GM21786 (cell line): ENCODE results near the gene CHTF8.
"Not testable (repeated sequence)": the region's sequence is repeated elsewhere in the genome, so short reads cannot be mapped to it uniquely, and the experiment has no call there.

Experiments used
- ATAC-seq: cut with Tn5 transposase; IDR thresholded peaks from one replicate; pipeline ENCODE4 v1.9.1; 2021; ENCODE audit not compliant: unreplicated experiment

CHTF8 gene, protein sequence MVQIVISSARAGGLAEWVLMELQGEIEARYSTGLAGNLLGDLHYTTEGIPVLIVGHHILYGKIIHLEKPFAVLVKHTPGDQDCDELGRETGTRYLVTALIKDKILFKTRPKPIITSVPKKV

DNA sequence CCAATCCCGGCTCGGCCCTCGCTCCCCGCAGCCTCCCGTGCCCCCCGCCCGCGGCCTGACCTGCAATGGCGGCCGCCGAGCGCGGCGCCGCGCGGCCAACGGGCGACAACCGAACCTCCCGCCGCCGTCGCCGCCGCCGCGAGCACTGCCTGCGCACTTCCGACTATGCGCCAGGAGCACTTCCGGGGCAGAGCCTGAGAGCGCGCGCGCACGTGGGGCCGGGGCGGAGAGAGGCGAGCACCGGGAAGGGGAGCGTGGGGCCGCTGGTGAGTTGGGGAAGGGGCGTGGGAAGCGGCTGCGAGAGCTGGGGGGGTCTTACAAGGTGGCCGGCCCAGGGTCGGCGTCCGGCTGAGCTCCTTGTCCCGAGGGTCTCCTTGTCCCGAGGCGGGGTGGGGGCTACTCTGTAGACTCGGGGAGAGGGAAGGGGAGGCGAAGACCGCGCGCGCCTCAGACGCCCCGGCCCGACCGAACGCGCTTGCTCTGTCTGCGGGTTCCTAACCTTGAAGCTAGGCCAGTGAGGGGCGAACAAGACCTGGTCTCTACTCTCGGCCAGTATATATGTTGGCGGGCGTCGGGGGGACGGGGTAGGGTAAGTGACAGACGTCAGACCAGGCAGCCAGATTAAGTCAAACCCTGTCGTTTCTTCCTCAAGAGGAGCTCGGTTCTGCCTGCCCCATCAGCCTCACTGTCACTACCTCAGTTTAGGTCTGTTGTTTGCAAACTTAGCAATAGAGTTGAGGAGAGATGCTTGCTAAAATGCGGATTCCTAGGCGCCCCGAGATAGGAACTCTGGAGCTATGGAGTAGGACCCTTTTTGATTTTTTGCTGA lies at the start of gene CHTF8, which contains the start of gene UTP4:
Gene CHTF8 (minus strand): TSS at position 165 of the 829 bp plus-strand sequence. CDS start 11,130 bp downstream, outside the sequence.
Gene UTP4 (plus strand): TSS at position 226 of the 829 bp plus-strand sequence. CDS start 811 bp downstream, outside the sequence.
- ATAC-seq: peak; percentile 84

DNA sequence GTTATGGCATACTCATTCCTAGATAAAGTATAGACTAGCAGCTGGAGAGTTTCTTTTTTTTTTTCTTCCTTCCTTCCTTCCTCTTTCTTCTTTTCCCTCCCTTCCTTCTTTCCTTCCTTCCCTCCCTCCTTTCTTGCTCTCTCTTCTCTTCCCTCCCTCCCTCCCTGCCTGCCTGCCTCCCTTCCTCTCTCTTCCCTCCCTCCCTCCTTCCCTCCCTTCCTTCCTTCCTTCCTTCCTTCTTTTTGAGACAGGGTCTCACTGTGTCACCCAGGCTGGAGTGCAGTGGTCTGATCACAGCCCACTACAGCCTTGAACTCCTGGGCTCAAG lies 47.6 kb upstream of the CHTF8 start:
- ATAC-seq: no peak

DNA sequence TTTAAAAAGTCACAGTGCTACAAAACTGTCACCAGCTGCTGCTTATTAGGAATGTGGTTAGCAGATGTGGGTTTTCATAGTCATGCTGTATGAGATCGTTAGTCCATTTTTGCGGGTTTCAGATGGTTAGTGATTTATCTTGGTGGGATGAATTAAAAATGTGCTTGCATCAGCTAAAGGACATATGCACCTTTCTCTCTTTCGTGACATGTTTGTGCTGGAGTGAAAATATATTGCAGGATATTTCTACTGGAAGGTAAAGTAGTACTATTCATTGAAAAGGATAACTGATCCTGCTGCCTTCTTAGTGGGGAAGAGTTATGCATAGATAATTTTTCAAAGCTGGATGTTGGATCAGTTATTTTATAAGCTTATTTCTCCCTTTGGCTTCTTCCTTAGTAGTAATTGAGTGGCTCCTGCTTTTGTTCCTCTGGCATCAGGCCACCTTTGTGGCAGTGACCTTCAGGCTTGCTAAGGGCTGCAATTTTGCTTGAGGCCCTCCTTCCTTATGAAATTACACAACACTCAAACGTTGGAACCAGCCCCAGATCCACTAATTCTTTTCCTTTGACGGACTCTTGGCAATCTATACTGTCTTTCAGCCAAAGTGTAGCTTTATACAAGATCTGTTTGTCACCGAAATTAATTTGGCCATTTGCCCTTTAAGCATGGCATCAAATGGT lies 47.1 kb upstream of the CHTF8 start:
- ATAC-seq: no peak

DNA sequence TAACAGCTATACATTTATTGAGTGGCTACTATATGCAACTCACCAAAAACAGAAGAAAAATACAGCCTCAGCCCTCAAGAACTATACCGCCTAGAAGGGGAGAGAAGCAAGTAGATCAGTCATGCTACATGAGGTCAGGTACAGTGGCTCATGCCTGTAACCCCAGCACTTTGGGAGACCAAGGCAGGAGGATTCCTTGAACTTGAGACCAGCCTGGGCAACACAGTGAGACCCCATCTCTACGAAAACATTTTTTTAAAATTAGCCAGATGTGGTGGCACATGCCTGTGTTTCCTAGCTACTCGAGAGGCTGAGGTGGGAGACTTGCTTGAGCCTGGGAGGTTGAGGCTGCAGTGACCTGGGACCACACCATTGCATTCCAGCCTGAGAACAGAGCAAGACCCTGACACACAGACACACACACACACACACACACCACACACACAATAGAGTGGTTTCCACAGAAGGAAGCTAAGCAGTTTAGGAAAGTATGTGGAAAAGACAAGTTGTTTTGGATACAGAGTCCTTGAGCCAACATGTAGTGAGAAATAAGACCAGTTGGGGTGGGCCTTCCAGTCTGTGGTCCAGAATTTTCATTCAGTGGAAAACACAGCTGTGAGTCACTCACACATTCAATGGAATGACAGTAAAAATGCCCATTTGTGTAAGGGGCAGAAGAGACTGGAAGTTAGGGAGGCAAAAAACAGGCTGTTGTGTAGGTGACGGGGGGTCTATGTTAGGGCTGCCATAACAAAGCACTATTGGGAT lies 43.8 kb upstream of the CHTF8 start:
- ATAC-seq: no peak

DNA sequence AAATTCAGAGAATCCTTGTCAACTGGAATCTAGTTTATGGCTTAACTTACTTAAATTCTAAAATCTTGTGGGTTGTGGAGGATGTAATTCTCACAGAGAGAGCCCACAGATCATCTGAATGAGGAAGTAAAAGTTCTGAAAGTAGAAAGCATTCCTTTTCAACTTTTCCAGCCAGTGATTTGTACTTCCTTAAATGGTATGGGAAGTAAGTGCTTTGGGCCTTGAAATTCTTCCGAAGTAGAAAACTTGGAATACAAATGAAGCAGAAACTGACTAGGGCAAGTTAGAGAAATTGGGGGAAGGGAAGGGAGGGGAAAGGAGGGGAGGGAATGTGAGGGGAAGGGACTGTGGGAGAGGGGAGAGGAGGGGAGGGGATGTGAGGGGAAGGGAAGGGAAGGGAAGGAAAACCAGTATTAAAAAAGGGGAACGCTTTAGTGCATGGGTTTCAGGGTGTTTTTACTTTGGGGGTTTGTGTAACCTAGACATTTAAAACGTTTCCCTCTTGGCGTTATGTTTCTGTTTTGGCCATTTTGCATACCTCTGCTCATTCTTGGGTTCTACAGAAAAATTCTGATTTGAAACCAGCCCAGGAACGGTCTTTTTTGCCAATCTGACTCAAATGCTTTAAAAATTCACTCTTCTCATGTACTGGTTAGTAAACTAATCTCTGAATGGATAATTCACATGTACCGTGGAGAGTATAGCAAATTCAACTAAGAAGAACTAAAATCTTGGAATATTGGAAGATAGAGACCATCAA lies 39.1 kb upstream of the CHTF8 start:
- no peak for ATAC-seq

DNA sequence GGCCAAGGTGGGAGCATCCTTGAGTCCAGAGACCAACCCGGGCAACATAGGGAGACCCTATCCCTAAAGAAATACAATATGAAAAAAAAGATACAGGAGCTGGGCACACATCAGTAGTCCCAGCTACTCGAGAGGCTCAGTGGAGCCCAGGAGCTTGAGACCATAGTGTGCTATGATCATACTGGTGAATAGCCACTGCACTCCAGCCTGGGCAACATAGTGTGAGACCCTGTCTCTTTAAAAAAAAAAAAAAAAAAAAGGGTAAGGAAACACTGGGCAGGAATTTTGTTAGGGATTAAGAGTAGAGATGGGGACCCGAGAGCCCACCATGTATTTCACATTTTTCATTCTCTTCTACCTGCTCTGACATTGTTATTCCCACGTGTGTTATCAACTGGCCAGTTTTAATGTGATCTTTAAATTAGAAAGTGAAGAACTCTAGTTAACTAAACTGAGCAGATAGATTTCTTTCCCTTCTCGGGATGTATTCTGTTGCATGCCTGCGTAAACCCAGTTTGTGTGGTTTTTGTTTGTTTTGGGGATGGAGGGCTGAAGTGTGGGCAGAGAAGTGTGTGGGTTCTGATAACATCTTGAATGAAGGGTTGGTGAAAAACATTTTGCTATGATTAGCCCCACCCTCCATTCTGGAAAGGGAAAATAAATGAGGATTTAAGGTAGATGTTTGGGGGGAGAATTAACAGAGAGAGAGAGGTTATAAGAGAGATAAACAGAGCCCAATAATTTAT lies 37.4 kb upstream of the CHTF8 start:
- no peak for ATAC-seq

DNA sequence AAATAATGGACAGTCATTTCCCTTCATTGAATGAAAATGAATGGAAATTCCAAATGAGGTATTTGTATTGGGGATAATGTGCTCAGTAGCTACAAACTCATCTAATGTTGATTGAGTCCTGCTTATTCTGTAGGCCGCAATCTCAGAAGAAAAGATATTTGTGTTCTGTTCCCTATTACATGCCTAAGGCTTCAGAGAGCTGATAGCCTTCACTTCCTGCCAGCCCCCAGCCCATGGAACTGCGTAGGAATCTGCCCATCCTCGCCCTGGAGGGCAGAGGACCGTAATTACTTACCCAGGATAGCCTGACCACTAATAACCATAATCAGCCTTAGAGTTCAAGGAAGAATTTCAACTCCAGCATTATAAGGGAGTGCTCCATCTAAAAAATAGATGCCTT lies 36.7 kb upstream of the CHTF8 start:
- ATAC-seq: no peak

DNA sequence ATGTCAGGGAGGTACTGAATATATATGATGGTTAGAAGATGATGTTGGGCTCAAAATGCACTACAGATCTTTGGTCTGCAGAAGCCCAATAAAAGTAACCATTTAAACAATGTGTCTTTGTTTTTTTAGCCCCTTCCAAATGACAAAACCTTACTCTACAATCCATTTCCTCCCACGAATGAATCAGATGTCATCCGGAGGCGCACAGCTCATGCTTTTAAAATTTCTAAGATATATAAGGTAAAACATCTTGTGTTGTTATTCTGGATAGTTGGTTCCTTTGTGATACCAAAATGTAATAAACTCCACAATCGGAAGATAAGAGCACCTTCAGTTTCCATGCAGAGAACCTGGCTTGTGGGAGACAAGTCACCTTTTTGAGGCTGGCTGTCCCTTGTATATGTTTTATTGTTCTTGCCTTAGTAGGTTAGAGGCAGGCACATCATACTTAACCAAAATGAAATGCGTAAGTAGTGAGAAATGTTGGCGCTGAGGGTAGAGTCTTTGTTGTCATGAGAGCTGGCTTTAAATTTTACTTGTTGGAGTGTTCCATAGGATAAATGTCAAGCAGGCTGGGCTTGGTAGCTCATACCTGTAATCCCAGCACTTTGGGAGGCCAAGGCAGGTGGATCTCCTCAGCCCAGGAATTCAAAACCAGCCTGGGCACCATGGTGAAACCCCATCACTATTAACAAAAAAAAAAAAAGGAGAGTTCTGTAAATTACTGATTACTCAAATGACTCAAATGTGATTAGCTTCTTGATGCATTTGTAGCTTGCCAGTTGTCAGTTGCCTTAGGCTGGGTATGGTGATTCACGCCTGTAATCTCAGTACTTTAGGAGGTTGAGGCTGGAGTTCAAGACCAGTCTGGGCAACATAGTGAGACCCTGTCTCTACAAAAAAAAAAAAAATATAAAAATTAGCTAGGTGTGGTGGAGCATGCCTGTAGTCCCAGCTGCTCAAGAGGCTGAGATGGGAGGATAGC lies 34.9 kb upstream of the CHTF8 start:
- ATAC-seq: no peak

DNA sequence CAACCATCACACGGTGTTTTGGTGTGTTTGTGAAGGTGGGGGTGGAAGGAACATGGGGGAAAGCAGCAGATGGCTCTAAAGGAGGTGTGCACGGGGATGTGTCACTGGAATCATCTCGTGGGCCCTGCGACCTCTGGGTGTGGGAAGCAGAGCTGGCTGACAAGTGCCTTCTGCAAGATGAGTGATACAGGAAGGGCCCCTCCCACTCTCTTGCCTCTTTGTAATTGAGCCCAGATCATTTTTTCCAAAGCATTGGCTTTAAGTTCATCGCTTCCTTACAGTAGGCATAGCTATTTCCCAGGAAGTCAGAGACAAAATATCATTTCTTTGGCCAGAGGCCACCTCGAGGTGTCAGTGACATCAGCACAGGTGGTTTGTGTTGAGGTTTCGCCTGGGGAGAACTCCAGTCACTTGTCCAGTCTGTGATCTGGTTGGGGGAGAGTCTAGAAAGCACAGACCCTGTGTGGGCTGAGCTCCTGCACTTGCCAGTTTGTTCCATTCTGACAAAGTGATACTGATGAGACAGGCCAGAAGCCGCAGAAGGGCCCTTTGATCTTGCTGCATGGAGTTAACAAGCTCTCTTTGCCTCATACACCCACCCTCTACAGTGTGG lies 33.9 kb upstream of the CHTF8 start:
- no peak for ATAC-seq

DNA sequence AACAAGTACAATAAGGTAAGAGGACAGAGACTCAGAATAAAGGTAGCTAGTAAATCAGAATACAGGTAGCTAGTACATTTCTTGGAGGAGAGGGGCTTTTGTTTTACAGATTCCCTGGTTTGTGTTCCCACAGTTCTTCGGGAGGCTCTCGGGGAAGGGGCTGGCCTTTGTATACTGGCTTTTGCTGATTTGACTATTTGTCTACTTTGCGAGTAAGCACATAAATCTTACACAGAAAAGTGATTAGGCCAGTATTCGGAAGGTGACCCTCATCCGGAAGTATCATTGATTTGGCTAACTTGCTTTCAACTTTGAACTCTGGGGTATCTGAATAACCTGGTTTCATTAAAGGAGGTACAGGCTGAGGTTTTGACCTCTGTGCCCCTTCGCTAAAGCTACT lies 33.2 kb upstream of the CHTF8 start:
- ATAC-seq: no peak

DNA sequence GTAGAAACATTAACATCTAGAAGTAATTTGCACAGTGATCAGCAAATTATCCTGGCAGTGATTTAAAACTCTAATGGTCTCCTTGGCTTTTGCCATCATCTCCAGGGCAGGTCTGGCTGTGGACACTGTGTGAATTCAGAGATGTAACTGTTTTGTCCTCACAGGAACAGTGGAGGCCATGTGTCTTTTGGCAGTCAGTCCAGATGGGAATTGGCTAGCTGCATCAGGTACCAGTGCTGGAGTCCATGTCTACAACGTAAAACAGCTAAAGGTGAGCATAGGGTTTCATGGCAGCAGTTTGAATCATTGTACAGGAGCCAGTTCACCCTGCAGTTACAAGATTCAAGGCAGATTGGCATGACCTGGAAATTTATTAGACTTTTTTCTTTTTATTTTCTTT lies 27.8 kb upstream of the CHTF8 start:
- no peak for ATAC-seq

DNA sequence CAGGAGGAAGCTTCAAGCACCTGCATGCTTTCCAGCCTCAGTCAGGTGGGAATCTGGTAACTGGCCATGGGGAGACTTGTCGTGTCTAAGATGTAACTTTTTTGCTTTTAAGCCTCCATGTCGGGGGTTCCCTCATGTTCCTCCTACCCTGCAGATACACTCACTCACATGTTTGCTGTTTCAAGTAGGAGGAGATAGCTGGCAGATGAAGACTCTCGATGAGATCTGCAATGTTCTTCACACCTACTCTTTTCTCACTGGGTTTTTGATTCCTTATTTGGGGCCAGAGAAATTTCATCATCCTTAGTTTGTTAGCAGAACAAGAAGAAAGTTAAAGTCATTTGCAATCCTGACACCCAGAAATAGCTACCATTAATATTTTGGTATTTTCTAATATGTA lies 24.8 kb upstream of the CHTF8 start:
- no peak for ATAC-seq

DNA sequence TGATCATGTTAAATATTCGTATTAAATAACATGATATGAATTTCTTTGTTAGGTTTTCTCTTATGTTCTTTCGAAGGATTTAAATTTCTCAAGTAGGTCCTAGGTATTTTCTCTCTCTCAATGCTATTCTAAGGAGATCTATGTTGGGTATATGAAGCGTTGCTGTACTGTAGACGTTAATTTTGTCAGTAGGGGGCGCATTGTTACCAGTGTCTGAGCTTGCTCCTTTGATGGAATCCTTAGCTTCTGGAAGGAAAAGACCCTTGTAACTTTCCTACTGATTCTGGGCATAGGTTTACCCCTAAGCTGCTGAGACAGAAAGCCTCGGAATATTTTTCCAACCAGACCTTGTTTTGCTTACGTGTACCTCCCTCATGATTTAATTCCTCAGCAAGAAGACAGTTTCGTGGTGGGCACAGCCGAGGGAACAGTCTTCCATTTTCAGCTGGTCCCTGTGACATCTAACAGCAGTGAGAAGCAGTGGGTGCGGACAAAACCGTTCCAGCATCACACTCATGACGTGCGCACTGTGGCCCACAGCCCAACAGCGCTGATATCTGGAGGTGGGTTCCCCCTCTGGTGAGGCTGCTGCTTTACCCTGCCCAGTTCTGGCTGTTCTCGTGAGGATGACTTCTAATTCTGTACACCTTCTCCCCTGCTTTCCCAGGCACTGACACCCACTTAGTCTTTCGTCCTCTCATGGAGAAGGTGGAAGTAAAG lies 17.9 kb upstream of the CHTF8 start:
- no peak for ATAC-seq

DNA sequence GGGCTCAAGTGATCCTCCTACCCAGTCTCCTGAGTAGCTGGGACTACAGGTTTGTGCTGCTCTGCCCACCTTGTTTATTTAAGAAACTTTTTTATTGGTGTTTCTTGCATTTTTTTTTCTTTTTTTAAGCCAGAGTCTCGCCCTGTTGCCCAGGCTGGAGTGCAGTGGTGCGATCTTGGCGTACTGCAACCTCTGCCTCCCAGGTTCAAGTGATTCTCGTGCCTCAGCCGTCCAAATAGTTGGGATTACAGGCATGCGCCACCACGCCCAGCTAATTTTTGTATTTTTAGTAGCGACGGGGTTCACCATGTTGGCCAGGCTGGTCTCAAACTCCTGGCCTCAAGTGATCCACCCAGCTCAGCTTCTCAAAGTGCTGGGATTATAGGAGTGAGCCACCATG lies 17.2 kb upstream of the CHTF8 start:
- ATAC-seq: not testable (repeated sequence)

DNA sequence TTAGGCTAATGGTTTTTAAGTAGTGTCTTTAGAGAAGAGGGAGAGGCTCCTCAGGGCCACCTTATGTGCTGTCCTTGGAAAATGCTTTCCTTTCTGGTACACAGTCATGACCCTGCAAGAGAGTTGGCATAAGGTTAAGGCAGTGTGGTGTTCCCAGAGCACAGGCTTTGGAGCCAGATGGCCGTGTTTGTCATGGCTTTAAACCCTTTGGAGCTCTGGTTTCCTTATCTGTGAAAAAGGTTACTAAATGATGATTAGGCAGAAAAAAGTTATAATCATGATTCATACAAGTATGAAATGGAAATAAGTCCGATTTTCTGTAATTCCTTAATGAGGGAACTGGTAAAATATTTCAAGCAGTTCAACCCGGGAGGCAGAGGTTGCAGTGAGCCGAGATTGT lies 13.3 kb upstream of the CHTF8 start:
- no peak for ATAC-seq

DNA sequence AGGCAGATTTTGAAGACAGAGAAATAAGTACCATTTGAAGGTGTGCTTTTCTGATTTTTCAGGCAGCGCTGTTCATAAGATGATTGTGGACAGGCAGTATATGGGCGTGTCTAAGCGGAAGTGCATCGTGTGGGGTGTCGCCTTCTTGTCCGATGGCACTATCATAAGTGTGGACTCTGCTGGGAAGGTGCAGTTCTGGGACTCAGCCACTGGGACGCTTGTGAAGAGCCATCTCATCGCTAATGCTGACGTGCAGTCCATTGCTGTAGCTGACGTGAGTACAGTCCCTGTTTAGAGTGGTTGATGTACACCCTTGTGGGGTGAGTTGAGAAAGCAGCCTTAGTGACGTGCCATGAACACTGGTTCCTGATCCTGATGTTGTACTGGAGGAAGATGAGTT lies 10.7 kb upstream of the CHTF8 start:
- ATAC-seq: no peak

DNA sequence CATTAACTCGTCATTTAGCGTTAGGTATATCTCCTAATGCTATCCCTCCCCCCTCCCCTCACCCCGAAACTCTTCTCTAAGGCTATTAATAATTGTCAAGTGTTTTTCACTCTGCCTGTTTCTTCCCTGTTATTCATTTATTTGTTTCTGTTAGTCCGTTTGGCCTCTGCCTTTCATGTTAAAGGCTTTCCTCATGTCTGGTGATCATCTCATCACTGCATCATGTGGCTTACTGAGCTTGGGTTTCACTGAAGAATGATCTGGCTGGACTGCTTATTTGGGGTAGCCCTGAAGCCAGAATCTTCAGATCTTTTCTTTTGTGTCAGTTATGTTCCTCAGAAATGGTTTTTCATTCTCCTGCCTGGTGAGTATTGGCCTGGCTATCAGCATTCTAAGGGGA lies 9.5 kb upstream of the CHTF8 start:
- no peak for ATAC-seq

DNA sequence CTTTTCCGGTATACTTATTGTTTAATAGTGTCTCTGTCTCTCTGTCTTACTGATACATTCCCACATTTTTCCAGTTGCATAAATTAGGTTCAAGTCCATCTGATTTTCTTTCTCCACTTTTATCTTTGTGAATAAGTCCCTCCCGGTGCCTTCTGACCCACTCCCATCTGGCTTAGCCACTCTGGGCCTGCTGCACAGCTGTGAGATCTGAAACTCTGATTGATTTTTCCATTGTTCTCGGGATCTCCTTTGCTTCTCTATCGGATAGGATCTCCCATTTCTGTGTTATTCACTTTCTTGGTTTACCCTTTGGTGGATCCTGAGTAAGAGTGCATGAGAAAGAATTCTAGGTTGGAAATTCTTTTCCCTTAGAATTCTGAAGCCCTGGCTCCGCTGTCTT lies 8.6 kb upstream of the CHTF8 start:
- ATAC-seq: no peak
